ENCODE measurements around the gene MAJIN. TPM values are rescaled to one million over a fixed set of nuclear protein-coding genes. Genes with fewer than 3 reads are reported as not detected.
A peak's percentile ranks its signal among the peaks of the same experiment; 100 is the strongest.

MAJIN gene
- total and polyA plus RNA-seq, 9 of the 15 experiments (the other 6 are each of a cell fraction or from before 2014, with no cell fraction given): 0.17 to 0.83 (median 0.24) TPM; not detected in 2

DNA sequence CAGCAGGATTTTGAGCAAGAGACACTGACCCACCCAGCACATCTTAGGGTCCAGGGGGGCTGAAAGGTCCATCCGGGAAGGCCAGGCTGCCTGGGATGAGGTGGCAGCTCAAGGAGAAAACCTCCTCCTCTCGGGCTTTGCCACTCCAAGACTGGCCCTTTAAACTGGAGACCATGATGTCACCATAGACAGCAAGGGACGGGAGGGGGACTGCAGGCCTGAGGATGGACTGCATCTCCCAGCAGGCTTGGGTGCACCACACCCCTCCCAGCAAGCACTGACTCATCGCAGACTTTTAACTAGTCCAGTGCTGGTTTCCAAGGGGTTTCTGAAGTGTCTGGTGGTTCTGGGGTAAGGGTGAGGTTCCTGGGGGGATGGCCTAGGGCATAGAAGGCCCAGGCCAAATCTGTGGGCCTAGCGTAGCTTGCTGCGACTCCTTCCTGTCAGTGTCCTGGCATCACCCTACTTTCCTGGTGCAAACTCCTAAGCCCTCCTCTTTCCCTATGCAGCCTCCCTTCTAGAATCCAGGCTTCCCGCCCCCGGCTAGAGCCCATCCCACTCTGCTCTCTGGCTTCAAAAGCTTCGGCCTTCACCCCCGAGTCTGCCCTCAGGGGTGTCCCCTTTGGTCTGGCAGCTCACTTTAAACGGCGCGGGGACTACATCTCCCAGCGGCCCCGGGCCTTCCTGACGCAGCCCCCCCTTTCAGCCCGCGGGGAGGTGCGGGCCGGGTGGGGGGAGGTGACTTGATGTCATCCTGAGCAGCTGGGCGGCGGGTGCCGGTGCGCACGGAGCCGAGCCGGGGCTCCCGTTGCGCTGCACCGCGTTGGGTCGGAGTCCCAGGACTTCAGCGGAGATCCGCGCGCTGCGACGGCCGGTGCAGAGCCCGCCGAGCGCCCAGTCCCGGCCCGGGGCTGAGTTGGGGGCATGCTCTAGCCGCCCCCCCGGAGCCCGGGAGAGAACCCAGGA lies 47.7 kb downstream of the MAJIN start, which contains the start of gene PPP2R5B (continued):
- no peak for TF ChIP-seq MTF1 (CRISPR knock-in tag; IDR thresholded peaks at IDR 0.05; ENCODE audit: borderline replicate concordance)
- no peak for TF ChIP-seq ZBTB26 (CRISPR knock-in tag; IDR thresholded peaks at IDR 0.05)
- TF ChIP-seq ATF4 (CRISPR knock-in tag; IDR thresholded peaks at IDR 0.05): no peak
- TF ChIP-seq ZNF778 (CRISPR knock-in tag; IDR thresholded peaks at IDR 0.05): no peak
- no peak for TF ChIP-seq RFX5 (IDR thresholded peaks at IDR 0.05; ENCODE audit: low read depth, low read length)
- no peak for TF ChIP-seq SRSF7 (optimal IDR thresholded peaks at IDR 0.05; ENCODE audit: low read depth, low read length)
- TF ChIP-seq RNF2 (IDR thresholded peaks at IDR 0.05): peak; percentile 86
- no peak for TF ChIP-seq ZFP30 (CRISPR knock-in tag; IDR thresholded peaks at IDR 0.05; ENCODE audit: borderline replicate concordance)
- TF ChIP-seq ZNF174 (CRISPR knock-in tag; IDR thresholded peaks at IDR 0.05): no peak
- peak; percentile 83; the same call in 1 of the 2 replicates for TF ChIP-seq ZNF766 (CRISPR knock-in tag; conservative IDR thresholded peaks at IDR 0.05)
- TF ChIP-seq MCM2 (IDR thresholded peaks at IDR 0.05; ENCODE audit: low read depth): no peak
- TF ChIP-seq ZBTB5 (IDR thresholded peaks at IDR 0.05): no peak
- TF ChIP-seq HOMEZ (CRISPR knock-in tag; IDR thresholded peaks at IDR 0.05): no peak
- TF ChIP-seq ELF2 (CRISPR knock-in tag; IDR thresholded peaks at IDR 0.05): peak; percentile 47; the same call in 1 of the 2 replicates
- TF ChIP-seq DPF2 (IDR thresholded peaks at IDR 0.05): peak; percentile 58
- no peak for TF ChIP-seq NR0B1 (IDR thresholded peaks at IDR 0.05; ENCODE audit: partially characterized antibody)

Measured in K562 (cell line).